ENCODE results near the gene NKX1-1.

DNA sequence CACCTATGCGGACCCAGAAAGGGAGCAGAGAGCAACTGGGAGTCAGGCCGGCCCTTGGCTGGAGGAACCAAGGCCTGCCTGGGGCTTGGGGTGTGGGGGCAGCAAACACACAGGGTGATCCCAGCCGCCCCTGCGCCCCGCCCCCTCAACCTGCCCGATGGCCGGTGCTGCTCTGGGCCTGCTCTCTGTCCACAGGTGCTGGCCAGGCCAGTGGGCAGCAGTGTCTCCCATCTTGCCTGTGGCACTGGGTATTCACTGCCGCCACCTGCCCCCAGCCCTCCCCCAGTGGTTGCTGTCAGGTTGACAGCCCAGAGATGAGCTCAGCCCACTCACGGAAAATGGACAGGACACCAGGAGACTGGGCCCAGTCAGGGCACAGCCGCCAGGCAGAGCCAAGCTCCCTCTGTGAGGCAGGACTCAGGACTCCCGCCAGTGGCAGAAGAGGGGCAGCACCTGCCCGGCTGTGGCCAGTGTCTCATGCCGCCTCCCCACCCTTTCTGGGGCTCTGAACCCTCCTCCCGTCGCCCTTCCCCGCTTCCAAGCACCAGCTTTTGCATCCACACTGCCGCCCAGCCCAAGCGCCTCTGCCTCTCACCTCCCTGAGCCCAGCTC is 4.7 kb downstream of the NKX1-1 start:
- TF ChIP-seq, protein P1, sequence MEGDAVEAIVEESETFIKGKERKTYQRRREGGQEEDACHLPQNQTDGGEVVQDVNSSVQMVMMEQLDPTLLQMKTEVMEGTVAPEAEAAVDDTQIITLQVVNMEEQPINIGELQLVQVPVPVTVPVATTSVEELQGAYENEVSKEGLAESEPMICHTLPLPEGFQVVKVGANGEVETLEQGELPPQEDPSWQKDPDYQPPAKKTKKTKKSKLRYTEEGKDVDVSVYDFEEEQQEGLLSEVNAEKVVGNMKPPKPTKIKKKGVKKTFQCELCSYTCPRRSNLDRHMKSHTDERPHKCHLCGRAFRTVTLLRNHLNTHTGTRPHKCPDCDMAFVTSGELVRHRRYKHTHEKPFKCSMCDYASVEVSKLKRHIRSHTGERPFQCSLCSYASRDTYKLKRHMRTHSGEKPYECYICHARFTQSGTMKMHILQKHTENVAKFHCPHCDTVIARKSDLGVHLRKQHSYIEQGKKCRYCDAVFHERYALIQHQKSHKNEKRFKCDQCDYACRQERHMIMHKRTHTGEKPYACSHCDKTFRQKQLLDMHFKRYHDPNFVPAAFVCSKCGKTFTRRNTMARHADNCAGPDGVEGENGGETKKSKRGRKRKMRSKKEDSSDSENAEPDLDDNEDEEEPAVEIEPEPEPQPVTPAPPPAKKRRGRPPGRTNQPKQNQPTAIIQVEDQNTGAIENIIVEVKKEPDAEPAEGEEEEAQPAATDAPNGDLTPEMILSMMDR (IDR thresholded peaks at IDR 0.05; ENCODE audit: low read depth, low read length), result no peak
- TF ChIP-seq, protein P2, sequence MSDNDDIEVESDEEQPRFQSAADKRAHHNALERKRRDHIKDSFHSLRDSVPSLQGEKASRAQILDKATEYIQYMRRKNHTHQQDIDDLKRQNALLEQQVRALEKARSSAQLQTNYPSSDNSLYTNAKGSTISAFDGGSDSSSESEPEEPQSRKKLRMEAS (IDR thresholded peaks at IDR 0.05; ENCODE audit: low read depth, low read length), result no peak
- no peak for TF ChIP-seq POLR2A (IDR thresholded peaks at IDR 0.05; ENCODE audit: extremely low read depth, insufficient read length)
